ENCODE results near the gene GMDS.

The GMDS gene

DNA sequence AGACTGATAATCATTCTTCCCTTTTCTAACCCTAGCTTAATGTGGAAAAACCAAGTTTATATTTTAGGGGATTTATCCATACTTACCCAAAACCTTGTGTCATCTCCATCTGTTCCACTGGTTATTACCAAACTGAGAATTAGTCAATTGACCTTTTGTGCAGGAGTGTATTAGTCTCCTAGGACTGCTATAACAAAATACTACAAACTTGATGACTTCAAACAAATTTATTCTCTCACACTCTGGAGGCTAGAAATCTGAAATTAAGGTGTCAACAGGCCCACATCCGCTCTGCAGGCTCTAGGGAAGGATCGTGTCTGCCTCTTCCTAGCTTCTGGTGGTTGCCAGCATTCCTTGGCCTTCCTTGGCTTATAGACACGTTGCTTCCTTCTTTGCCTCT is 12.7 kb upstream of the GMDS start:
- no peak for DNase-seq (ENCODE audit: low read depth, low spot score)
- in situ Hi-C loops (cut with HindIII; ENCODE audit: low sequenced_read_pairs), result no loop called here
- H3K4me3 ChIP-seq (ENCODE audit: low read depth, low read length), result no peak overlapping the region
- TF ChIP-seq, protein P1, sequence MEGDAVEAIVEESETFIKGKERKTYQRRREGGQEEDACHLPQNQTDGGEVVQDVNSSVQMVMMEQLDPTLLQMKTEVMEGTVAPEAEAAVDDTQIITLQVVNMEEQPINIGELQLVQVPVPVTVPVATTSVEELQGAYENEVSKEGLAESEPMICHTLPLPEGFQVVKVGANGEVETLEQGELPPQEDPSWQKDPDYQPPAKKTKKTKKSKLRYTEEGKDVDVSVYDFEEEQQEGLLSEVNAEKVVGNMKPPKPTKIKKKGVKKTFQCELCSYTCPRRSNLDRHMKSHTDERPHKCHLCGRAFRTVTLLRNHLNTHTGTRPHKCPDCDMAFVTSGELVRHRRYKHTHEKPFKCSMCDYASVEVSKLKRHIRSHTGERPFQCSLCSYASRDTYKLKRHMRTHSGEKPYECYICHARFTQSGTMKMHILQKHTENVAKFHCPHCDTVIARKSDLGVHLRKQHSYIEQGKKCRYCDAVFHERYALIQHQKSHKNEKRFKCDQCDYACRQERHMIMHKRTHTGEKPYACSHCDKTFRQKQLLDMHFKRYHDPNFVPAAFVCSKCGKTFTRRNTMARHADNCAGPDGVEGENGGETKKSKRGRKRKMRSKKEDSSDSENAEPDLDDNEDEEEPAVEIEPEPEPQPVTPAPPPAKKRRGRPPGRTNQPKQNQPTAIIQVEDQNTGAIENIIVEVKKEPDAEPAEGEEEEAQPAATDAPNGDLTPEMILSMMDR (IDR thresholded peaks at IDR 0.05; ENCODE audit: low read depth, low read length), result no peak

DNA sequence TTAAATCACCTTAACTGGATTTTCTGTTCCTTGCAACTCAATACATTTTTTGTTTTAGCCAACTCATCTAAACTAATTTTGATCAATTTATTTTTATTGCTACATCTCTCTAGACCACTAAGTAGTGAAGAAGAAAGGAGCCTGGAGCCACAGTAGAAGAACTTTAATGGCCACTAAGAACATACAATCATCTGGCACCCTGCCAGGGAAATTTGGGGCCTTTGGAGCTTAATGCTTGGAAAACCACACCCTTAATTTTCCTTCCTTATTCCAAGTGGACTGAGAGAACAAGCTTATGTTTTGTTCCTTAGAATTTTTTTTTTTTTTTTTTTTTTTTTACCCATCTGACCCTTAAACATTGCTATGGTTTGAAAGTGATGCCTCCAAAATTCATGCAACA is 12.0 kb upstream of the GMDS start:
- no peak for DNase-seq (ENCODE audit: low read depth, low spot score)
- H3K4me3 ChIP-seq (ENCODE audit: low read depth, low read length), result no peak overlapping the region
- in situ Hi-C loops (cut with HindIII; ENCODE audit: low sequenced_read_pairs), result no loop called here
- TF ChIP-seq, protein P1 (IDR thresholded peaks at IDR 0.05; ENCODE audit: low read depth, low read length), result no peak

DNA sequence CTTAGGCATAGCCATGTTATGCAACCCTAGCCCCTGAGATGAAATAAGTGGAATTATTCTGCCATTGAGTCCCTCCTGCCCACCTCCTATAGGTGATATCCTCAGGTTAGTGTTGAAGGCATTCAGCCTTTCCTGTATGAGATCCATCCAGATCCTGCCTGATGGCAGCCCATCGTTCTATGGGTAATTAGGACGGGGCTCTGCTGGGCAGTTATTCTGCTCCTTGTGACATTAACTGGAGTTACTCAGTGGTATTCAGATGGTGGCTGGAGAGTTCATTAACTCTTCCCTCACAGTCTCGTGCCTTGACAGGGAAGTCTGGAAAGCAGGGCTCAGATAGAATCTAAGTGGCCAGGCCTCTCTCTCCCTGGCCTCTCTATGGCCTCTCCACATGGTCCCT is 9.3 kb upstream of the GMDS start:
- DNase-seq (ENCODE audit: low read depth, low spot score), result no peak
- TF ChIP-seq, protein P1 (IDR thresholded peaks at IDR 0.05; ENCODE audit: low read depth, low read length), result no peak
- H3K4me3 ChIP-seq (ENCODE audit: low read depth, low read length), result no peak overlapping the region
- in situ Hi-C loops (cut with HindIII; ENCODE audit: low sequenced_read_pairs), result no loop called here

DNA sequence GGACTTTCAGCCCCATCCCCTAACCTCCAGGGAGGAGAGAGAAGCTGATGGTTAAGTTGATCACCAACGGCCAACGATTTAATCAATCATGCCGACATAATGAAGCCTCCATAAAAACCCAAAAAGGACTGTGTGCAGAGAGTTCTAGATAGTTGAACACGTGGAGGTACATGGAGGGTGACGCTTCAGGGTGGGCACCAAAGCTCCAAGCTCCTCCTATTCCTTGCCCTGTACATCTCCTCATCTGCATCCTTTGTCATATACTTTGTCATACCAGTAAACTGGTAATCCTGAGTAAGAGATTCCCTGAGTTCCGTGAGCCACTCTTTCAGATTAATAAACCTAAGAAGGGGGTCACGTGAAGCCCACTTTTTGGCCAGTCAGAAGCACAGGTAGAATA is 3.7 kb upstream of the GMDS start:
- TF ChIP-seq, protein P1 (IDR thresholded peaks at IDR 0.05; ENCODE audit: low read depth, low read length), result no peak
- no peak for DNase-seq (ENCODE audit: low read depth, low spot score)
- in situ Hi-C loops (cut with HindIII; ENCODE audit: low sequenced_read_pairs), result no loop called here
- H3K4me3 ChIP-seq (ENCODE audit: low read depth, low read length), result no peak overlapping the region

DNA sequence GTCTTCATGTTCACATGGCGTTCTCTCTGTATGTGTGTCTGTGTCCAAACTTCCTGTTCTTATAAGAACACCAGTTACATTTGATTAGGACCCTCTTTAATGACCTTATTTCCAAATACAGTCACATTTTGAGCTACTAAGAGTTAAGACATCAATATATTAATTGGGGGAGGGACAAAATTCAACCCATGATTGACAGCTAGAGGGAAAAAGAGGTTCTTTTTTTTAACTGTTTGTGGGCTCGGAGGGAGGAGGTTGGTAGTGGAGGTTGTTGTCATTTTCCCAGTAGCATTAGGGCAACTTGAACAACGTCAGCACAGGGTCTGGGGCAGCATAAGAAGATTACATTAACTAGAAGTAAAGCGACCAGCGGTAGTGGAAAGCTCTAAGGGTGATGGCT is 2.3 kb upstream of the GMDS start:
- H3K4me3 ChIP-seq (ENCODE audit: low read depth, low read length), result no peak overlapping the region
- DNase-seq (ENCODE audit: low read depth, low spot score), result no peak
- in situ Hi-C loops (cut with HindIII; ENCODE audit: low sequenced_read_pairs), result no loop called here
- TF ChIP-seq, protein P1 (IDR thresholded peaks at IDR 0.05; ENCODE audit: low read depth, low read length), result no peak

DNA sequence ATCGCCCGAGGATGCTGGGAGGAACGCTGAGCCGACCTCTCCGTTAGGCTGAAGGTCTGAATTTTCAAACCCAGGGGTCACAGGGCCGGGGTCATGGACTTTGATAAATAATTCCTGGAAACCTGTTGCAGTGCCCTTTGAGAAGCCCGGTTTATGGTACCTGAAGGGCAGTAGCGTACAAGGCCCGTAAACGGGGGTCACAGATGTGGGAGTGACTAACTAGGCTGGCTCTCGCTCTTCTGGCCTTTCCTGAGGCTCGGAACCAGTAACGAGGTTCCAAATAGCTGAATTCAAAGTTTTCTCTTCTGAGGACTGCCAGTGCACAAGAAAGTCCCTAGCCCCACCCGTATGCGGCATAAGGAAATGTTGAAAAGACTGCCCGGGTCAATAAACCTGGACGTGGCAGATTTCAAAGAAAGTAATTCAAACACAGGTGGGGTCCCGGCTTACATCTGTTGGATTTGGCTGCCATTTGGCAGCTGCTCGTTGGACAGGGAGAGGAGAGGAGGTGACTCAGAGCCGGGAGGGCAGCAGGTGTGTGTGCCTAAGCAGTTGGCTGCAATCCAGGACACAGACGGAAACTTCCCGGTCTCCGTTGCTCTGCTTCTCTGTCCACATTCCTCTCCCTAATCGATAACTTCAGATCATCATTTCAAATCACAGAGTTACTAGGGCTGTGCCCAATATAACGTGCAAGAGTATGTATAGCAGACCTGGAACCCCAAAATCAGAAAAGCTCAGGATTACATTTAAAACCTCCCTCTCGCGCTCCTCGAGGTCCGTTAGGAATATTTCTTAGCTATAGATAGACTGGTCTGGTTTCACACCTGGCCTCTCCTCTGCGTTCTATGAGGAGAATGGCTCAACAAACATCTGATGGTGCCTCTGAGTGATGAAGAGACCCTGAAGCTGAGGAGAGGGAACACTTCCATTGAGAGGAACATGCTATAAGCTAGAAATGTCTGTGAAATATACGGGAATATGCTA is 765 bp upstream of the GMDS start:
- H3K4me3 ChIP-seq (ENCODE audit: low read depth, low read length), result peak overlapping the region; percentile 88
- peak; percentile 41 for DNase-seq (ENCODE audit: low read depth, low spot score)
- in situ Hi-C loops (cut with HindIII; ENCODE audit: low sequenced_read_pairs), result no loop called here
- TF ChIP-seq, protein P1 (IDR thresholded peaks at IDR 0.05; ENCODE audit: low read depth, low read length), result no peak
